HCT116 (cell line): ENCODE data around the gene AAMP. TPM values are rescaled to one million over a fixed set of nuclear protein-coding genes. Genes with fewer than 3 reads are reported as not detected.

Experiments
- ATAC-seq: fragments of 200-7000 bp; cut with Tn5 transposase; 2 replicates; pipeline ENCODE4 v1.9.1; 2020; ENCODE audit warnings: mild to moderate bottlenecking, moderate library complexity
- BruUV-seq: library from RNA; stranded (reverse); fragments of 400-500 nt; replicated peaks from 2 replicates; lab custom pipeline; 2021; lab: Mats Ljungman, UMichigan
- CTCF ChIA-PET: fragments of 300-600 bp; sonication (Branson Sonifier 250); formaldehyde crosslinking; loops from one replicate; lab custom pipeline; 2021; ENCODE audit warnings: antibody characterized with exemption; lab: Charles Lee
- POLR2A ChIA-PET: fragments of 300-600, 350-600 bp; sonication (Branson Sonifier 250); formaldehyde crosslinking; loops from one replicate; lab custom pipeline; 2021; ENCODE audit warnings: antibody characterized with exemption; lab: Charles Lee
- RAD21 ChIA-PET, 2 experiments: fragments of 300-600 bp; sonication (Branson Sonifier 250); formaldehyde crosslinking; loops; one replicate each; lab custom pipeline; 2023; ENCODE audit warnings: low total read pairs in 2 of 2; ENCODE audit not compliant: uncharacterized antibody in 2 of 2, unreplicated experiment in 2 of 2, low non-redundant PET in 1 of 2; lab: Charles Lee
- DNase-seq: peaks from one replicate; pipeline ENCODE4 v3.0.0-alpha.2; 2010; ENCODE audit warnings: low read depth, low spot score
- H2AFZ ChIP-seq: fragments of 200-600 bp; shearing (Covaris generic), sonication (generic); 2 replicates; pipeline ENCODE4 v1.6.1; 2017; ENCODE audit warnings: low read depth, mixed run types, mixed read lengths, antibody characterized with exemption, low read length; ENCODE audit not compliant: poor library complexity, severe bottlenecking
- H3K27ac ChIP-seq: 2 replicates; pipeline ENCODE4 v1.5.1; 2012; ENCODE audit warnings: low read depth, low read length
- H3K27me3 ChIP-seq: fragments of 200-600 bp; sonication (generic); 2 replicates; pipeline ENCODE4 v1.6.1; 2016; ENCODE audit warnings: mixed run types, low read length, mixed read lengths; ENCODE audit not compliant: insufficient read depth
- H3K36me3 ChIP-seq, 2 experiments: fragments of 200-500 bp in 1 of 2; fragments of 200-600 bp in 1 of 2; sonication (Bioruptor generic) in 1 of 2; sonication (generic) in 1 of 2; 2 replicates each; pipeline versions ENCODE4 v1.5.1 to v1.6.1; 2014 to 2016; ENCODE audit warnings: low read length in 2 of 2, inconsistent platforms in 1 of 2, mixed read lengths in 1 of 2, mixed run types in 1 of 2; ENCODE audit not compliant: insufficient read depth in 2 of 2, control insufficient read depth in 1 of 2
- H3K4me1 ChIP-seq, 2 experiments: fragments of 200-600 bp in 1 of 2; sonication (generic) in 1 of 2; 2 replicates each; pipeline versions ENCODE4 v1.5.1 to v1.6.1; 2012 to 2017; ENCODE audit warnings: low read length in 2 of 2, inconsistent platforms in 1 of 2, mild to moderate bottlenecking in 1 of 2, mixed read lengths in 1 of 2, mixed run types in 1 of 2, moderate library complexity in 1 of 2; ENCODE audit not compliant: insufficient read depth in 2 of 2, control insufficient read depth in 1 of 2
- H3K4me2 ChIP-seq: fragments of 200-600 bp; sonication (generic); 2 replicates; pipeline ENCODE4 v1.6.1; 2017; ENCODE audit warnings: mixed run types, low read length, mixed read lengths
- H3K4me3 ChIP-seq, 2 experiments: fragments of 200-600 bp in 1 of 2; sonication (generic) in 1 of 2; replicated peaks in 1 of 2; 2 replicates each; pipeline ENCODE4 v1.5.1; 2011 to 2016; ENCODE audit warnings: low read length in 2 of 2, control low read depth in 1 of 2, low read depth in 1 of 2, mild to moderate bottlenecking in 1 of 2, mixed read lengths in 1 of 2, mixed run types in 1 of 2
- H3K79me2 ChIP-seq: fragments of 200-600 bp; sonication (generic); 2 replicates; pipeline ENCODE4 v1.6.1; 2017; ENCODE audit warnings: mild to moderate bottlenecking, mixed run types, low read length, moderate library complexity, mixed read lengths; ENCODE audit not compliant: insufficient read depth
- H3K9ac ChIP-seq: fragments of 200-600 bp; sonication (generic); 2 replicates; pipeline ENCODE4 v1.6.1; 2016; ENCODE audit warnings: low read length, mixed read lengths
- H3K9me2 ChIP-seq: fragments of 200-600 bp; sonication (generic), shearing (Covaris generic); 2 replicates; pipeline ENCODE4 v1.6.1; 2017; ENCODE audit warnings: mixed run types, mild to moderate bottlenecking, moderate library complexity; ENCODE audit not compliant: insufficient read depth
- H3K9me3 ChIP-seq, 2 experiments: fragments of 200-500 bp in 1 of 2; fragments of 200-600 bp in 1 of 2; sonication (Bioruptor generic) in 1 of 2; sonication (generic) in 1 of 2; 2 replicates each; pipeline ENCODE4 v1.6.1; 2014 to 2017; ENCODE audit warnings: low read length in 2 of 2, mixed read lengths in 2 of 2, inconsistent platforms in 1 of 2, low read depth in 1 of 2, mild to moderate bottlenecking in 1 of 2, mixed run types in 1 of 2, moderate library complexity in 1 of 2; ENCODE audit not compliant: control insufficient read depth in 1 of 2, insufficient read depth in 1 of 2
- H4K20me1 ChIP-seq: fragments of 200-600 bp; sonication (generic), shearing (Covaris generic); 2 replicates; pipeline ENCODE4 v1.6.1; 2017; ENCODE audit warnings: mixed run types, mild to moderate bottlenecking, moderate library complexity; ENCODE audit not compliant: insufficient read depth
- CBX3 ChIP-seq: IDR thresholded peaks from 2 replicates; pipeline ENCODE4 v1.6.1; 2012; ENCODE audit warnings: low read depth
- EGR1 ChIP-seq: IDR thresholded peaks from 2 replicates; pipeline ENCODE4 v1.6.1; 2012; ENCODE audit warnings: low read depth
- FOSL1 ChIP-seq: IDR thresholded peaks from 2 replicates; pipeline ENCODE4 v1.6.1; 2012; ENCODE audit warnings: low read depth
- RAD21 ChIP-seq: IDR thresholded peaks from 2 replicates; pipeline ENCODE4 v1.6.1; 2012; ENCODE audit warnings: low read depth, mild to moderate bottlenecking
- SP1 ChIP-seq: IDR thresholded peaks from 2 replicates; pipeline ENCODE4 v1.6.1; 2012; ENCODE audit warnings: low read depth
- intact Hi-C: fragments of 100-400 bp; cut with micrococcal nuclease; formaldehyde crosslinking; loops from 2 replicates; pipeline ENCODE4 v1.10.0; 2022
- total RNA-seq: library from RNA; stranded (reverse); gene quantifications from one replicate; pipeline ENCODE4 v1.2.1, GENCODE V29; 2021; ENCODE audit not compliant: unreplicated experiment
- TF ChIP-seq, protein P1 (sequence below): IDR thresholded peaks from 2 replicates; pipeline ENCODE4 v1.6.1; 2012; ENCODE audit warnings: low read depth
- TF ChIP-seq, protein P2 (sequence below): IDR thresholded peaks from 2 replicates; pipeline ENCODE4 v1.6.1; 2011; ENCODE audit warnings: mild to moderate bottlenecking, low read length, moderate library complexity; ENCODE audit not compliant: insufficient replicate concordance; ENCODE audit errors: extremely low read depth

Gene AAMP
- total RNA-seq, 1 experiment from 2014 or later = 111 TPM

DNA sequence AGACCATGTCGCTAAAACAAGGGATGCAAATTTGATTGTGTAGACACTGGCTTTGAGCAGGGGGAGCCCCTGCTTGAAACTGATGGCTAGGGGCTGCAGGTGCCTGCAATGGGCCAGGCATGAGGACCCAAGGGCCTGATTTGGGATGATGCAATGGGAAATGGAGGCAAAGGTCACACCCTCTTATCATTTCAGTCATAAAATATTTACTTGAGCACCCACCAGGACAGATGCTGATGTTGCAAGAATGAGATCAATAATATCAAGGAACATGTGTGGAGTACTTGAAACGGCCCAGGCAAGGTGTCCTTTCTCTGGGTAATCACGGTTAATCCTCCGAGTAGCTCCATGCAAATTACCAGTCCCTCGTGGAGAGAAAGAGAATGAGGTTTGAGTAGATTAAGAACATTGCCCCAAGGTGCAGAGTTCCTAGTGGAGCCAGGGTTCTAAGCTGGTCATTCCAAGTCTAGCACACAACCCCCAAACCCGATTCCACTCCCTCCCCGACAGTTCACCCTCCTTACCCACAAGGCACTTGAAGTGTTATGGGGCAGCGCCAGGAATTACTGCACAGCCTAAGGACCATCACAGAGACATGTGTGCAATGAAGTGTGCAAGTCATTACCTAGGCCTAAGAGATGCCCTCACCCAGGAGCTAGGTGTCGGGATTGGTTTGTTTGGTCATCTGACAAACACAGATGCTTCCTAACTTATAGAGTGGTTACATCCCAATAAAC, 36.4 kb upstream of the AAMP start:
- no peak for DNase-seq
- Histone ChIP-seq H3K9me3 (no peaks in the 10 kb centered on the region), H3K4me1 (peaks cover 0 to 4% of the 10 kb centered on the region in 2 experiments; a peak in 1 of 4 replicates), H3K4me2 (no peak overlapping the region), H3K36me3 (no peaks in the 10 kb centered on the region), H3K27ac (no peak overlapping the region), H2AFZ (no peak overlapping the region)
- ChIA-PET CTCF (no interaction called here), POLR2A (interaction anchor here (0.5 kb wide), 1 partner anchor 9 kb away, joined by 3 read pairs; no protein-coding TSS in a partner anchor)
- no peak for TF ChIP-seq EGR1
- no peak for TF ChIP-seq CBX3
- TF ChIP-seq, protein P1, sequence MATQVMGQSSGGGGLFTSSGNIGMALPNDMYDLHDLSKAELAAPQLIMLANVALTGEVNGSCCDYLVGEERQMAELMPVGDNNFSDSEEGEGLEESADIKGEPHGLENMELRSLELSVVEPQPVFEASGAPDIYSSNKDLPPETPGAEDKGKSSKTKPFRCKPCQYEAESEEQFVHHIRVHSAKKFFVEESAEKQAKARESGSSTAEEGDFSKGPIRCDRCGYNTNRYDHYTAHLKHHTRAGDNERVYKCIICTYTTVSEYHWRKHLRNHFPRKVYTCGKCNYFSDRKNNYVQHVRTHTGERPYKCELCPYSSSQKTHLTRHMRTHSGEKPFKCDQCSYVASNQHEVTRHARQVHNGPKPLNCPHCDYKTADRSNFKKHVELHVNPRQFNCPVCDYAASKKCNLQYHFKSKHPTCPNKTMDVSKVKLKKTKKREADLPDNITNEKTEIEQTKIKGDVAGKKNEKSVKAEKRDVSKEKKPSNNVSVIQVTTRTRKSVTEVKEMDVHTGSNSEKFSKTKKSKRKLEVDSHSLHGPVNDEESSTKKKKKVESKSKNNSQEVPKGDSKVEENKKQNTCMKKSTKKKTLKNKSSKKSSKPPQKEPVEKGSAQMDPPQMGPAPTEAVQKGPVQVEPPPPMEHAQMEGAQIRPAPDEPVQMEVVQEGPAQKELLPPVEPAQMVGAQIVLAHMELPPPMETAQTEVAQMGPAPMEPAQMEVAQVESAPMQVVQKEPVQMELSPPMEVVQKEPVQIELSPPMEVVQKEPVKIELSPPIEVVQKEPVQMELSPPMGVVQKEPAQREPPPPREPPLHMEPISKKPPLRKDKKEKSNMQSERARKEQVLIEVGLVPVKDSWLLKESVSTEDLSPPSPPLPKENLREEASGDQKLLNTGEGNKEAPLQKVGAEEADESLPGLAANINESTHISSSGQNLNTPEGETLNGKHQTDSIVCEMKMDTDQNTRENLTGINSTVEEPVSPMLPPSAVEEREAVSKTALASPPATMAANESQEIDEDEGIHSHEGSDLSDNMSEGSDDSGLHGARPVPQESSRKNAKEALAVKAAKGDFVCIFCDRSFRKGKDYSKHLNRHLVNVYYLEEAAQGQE = no peak
- TF ChIP-seq, protein P2, sequence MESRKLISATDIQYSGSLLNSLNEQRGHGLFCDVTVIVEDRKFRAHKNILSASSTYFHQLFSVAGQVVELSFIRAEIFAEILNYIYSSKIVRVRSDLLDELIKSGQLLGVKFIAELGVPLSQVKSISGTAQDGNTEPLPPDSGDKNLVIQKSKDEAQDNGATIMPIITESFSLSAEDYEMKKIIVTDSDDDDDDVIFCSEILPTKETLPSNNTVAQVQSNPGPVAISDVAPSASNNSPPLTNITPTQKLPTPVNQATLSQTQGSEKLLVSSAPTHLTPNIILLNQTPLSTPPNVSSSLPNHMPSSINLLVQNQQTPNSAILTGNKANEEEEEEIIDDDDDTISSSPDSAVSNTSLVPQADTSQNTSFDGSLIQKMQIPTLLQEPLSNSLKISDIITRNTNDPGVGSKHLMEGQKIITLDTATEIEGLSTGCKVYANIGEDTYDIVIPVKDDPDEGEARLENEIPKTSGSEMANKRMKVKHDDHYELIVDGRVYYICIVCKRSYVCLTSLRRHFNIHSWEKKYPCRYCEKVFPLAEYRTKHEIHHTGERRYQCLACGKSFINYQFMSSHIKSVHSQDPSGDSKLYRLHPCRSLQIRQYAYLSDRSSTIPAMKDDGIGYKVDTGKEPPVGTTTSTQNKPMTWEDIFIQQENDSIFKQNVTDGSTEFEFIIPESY = no peak
- no peak for TF ChIP-seq FOSL1
- no peak for TF ChIP-seq SP1
- TF ChIP-seq RAD21 = no peak
- TF ChIP-seq, all 23 proteins: peak for 0
- no peak overlapping the region for H3K4me3 ChIP-seq
- BruUV-seq = no TSS peak
- no peaks in the 10 kb centered on the region for H3K79me2 ChIP-seq
- RAD21 ChIA-PET = no interaction called here
- H3K27me3 ChIP-seq = no peaks in the 10 kb centered on the region
- intact Hi-C loops = no loop called here
- no peaks in the 10 kb centered on the region for H3K9me2 ChIP-seq
- H3K9ac ChIP-seq = no peak overlapping the region
- no peak for ATAC-seq
- no peaks in the 10 kb centered on the region for H4K20me1 ChIP-seq
